Measurements from ENCODE around the gene BCL11A.

DNA sequence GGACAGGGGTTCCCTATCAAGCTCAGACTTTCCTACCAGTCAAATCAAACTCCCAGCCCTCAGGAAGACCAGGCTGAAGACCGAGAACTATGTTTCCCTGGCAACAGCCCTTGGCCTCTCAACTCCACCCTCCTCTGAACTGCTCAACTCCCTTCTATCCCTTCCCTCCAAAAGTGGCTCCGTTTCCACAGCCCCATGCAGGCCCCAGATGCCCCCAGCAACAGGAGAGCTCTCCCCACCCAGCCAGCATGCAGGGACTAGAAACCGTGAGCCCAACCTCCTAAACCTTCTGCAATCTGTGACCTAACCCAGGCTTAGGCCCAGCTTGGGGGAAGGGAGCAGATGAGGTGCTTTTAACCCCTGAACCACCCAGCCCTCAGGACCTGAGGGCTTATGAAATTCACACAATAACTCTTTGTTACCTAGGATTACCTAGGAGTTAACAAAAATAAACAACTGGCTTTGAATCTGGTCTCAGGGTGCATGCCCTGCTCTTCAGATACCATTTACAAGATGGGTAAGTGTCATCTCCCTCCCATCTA is 87.2 kb downstream of the BCL11A start:
- no peak for TF ChIP-seq CTCF (IDR thresholded peaks at IDR 0.05)
- no peak for TF ChIP-seq EP300 (IDR thresholded peaks at IDR 0.05)
